ENCODE measurements around the gene KMT2A. TPM values are rescaled to one million over a fixed set of nuclear protein-coding genes. Genes with fewer than 3 reads are reported as not detected.

The KMT2A gene
- total RNA-seq, 4 donors from 2014 or later, result 78.6 to 101 (median 86.8) TPM

GRCh38 chr11:118544010-118544646, 107.8 kb downstream of the KMT2A start:
- peaks cover 0 to 78% (median 0%) of the 10 kb centered on the region in 3 donors for H3K36me3 ChIP-seq
- no peak for DNase-seq (ENCODE audit: low spot score in 2 of 2)
- 83 to 90% methylated on average over 8 of the region's 8 CpGs for WGBS, 2 donors
- no peaks in the 10 kb centered on the region for H3K4me1 ChIP-seq
- no peak overlapping the region for H3K27ac ChIP-seq
- no peaks in the 10 kb centered on the region for H3K27me3 ChIP-seq
- H3K4me3 ChIP-seq, result no peak overlapping the region
- H3K9me3 ChIP-seq, result no peaks in the 10 kb centered on the region
- TF ChIP-seq EP300 (IDR thresholded peaks at IDR 0.05) (no peak), POLR2A (IDR thresholded peaks at IDR 0.05) (no peak), CTCF (IDR thresholded peaks at IDR 0.05) (no peak)

- Histone ChIP-seq H3K4me1 (no peaks in the 10 kb centered on the region), H3K36me3 (peaks cover 0 to 83% (median 0%) of the 10 kb centered on the region in 3 donors), H3K4me3 (no peak overlapping the region), H3K9me3 (no peaks in the 10 kb centered on the region), H3K27ac (no peak overlapping the region), H3K27me3 (no peaks in the 10 kb centered on the region)
- WGBS, 2 donors, result 74 to 94% methylated on average over 3 of the region's 3 CpGs
- DNase-seq (ENCODE audit: low spot score in 2 of 2), result no peak
- TF ChIP-seq EP300 (IDR thresholded peaks at IDR 0.05) (no peak), CTCF (IDR thresholded peaks at IDR 0.05) (no peak), POLR2A (IDR thresholded peaks at IDR 0.05) (no peak)
Observed at GRCh38 chr11:118544647-118545010, 108.3 kb downstream of the KMT2A start.

GRCh38 chr11:118545533-118545932, 109.2 kb downstream of the KMT2A start:
- 76 to 80% methylated on average over 5 of the region's 5 CpGs for WGBS, 2 donors
- no peak for DNase-seq (ENCODE audit: low spot score in 2 of 2)
- Histone ChIP-seq H3K27me3 (no peaks in the 10 kb centered on the region), H3K4me1 (no peaks in the 10 kb centered on the region), H3K9me3 (no peaks in the 10 kb centered on the region), H3K27ac (no peak overlapping the region), H3K4me3 (no peak overlapping the region), H3K36me3 (peaks cover 0 to 85% (median 0%) of the 10 kb centered on the region in 3 donors)
- no peak for TF ChIP-seq EP300 (IDR thresholded peaks at IDR 0.05)
- TF ChIP-seq CTCF (IDR thresholded peaks at IDR 0.05), result no peak
- no peak for TF ChIP-seq POLR2A (IDR thresholded peaks at IDR 0.05)

- WGBS, 2 donors, result 91 to 92% methylated on average over 2 of the region's 2 CpGs
- TF ChIP-seq POLR2A (IDR thresholded peaks at IDR 0.05), result no peak
Observed at GRCh38 chr11:118547132-118547531, 110.8 kb downstream of the KMT2A start.

GRCh38 chr11:118552341-118552740, 116.0 kb downstream of the KMT2A start:
- Histone ChIP-seq H3K27ac (no peak overlapping the region), H3K4me3 (no peak overlapping the region), H3K36me3 (peaks cover 0 to 92% (median 2%) of the 10 kb centered on the region in 3 donors), H3K4me1 (no peaks in the 10 kb centered on the region), H3K27me3 (no peaks in the 10 kb centered on the region), H3K9me3 (no peaks in the 10 kb centered on the region)
- TF ChIP-seq EP300 (IDR thresholded peaks at IDR 0.05), result no peak
- no peak for TF ChIP-seq CTCF (IDR thresholded peaks at IDR 0.05)
- TF ChIP-seq POLR2A (IDR thresholded peaks at IDR 0.05), result no peak
- no peak for DNase-seq (ENCODE audit: low spot score in 2 of 2)
- WGBS, 2 donors, result 88% methylated on average over 4 of the region's 4 CpGs

More at GRCh38 chr11:118547132-118547531, 110.8 kb downstream of the KMT2A start:
- Histone ChIP-seq H3K27me3 (no peaks in the 10 kb centered on the region), H3K36me3 (peaks cover 0 to 92% (median 2%) of the 10 kb centered on the region in 3 donors), H3K9me3 (no peaks in the 10 kb centered on the region), H3K27ac (no peak overlapping the region), H3K4me3 (no peak overlapping the region), H3K4me1 (no peaks in the 10 kb centered on the region)
- no peak for DNase-seq (ENCODE audit: low spot score in 2 of 2)
